Thoracic aorta (tissue), 2 donors: Measurements from ENCODE around the gene C16orf74. TPM values are rescaled to one million over a fixed set of nuclear protein-coding genes. Genes with fewer than 3 reads are reported as not detected.

Experiments
- ATAC-seq: fragments of 150-250 bp; one replicate; pipeline ENCODE4 v1.8.0; 2017; ENCODE audit warnings: low read depth; ENCODE audit not compliant: insufficient number of reproducible peaks, low FRiP score
- DNase-seq: peaks from one replicate; pipeline ENCODE4 v3.0.0-alpha.2; 2020; ENCODE audit warnings: low spot score
- H3K27ac ChIP-seq, 2 donors: fragments of 200-600 bp; sonication (generic); 1 replicate in 1 of 2; 2 replicates in 1 of 2; pipeline ENCODE4 v1.5.1; 2016; ENCODE audit warnings: mild to moderate bottlenecking in 2 of 2, moderate library complexity in 2 of 2
- H3K27me3 ChIP-seq: fragments of 200-600 bp; sonication (generic); replicated peaks from 2 replicates; pipeline ENCODE4 v1.6.0; 2016; ENCODE audit warnings: mild to moderate bottlenecking; ENCODE audit not compliant: insufficient read depth
- H3K36me3 ChIP-seq: fragments of 200-600 bp; sonication (generic); one replicate; pipeline ENCODE4 v1.5.1; 2016
- H3K4me1 ChIP-seq, 2 donors: fragments of 200-600 bp; sonication (generic); 1 replicate in 1 of 2; 2 replicates in 1 of 2; pipeline versions ENCODE4 v1.5.1 to v1.6.0; 2016; ENCODE audit warnings: low read depth in 2 of 2, mild to moderate bottlenecking in 1 of 2; ENCODE audit not compliant: control insufficient read depth in 1 of 2
- H3K4me3 ChIP-seq: fragments of 200-600 bp; sonication (generic); 2 replicates; pipeline ENCODE4 v1.5.1; 2016; ENCODE audit warnings: mild to moderate bottlenecking
- H3K9me3 ChIP-seq: fragments of 200-600 bp; sonication (generic); 2 replicates; pipeline ENCODE4 v1.5.1; 2016
- total RNA-seq, 2 donors: library from RNA; depleted of rRNA; stranded (reverse); fragments of >200 nt; gene quantifications; one replicate each; pipeline versions ENCODE4 v1.1.0 to v1.2.3, GENCODE V29; 2016
- TF ChIP-seq, protein P1 (sequence below): fragments of 200-600 bp; sonication (generic); IDR thresholded peaks from one replicate; pipeline ENCODE4 v1.5.1; 2019; ENCODE audit warnings: antibody characterized with exemption

Gene C16orf74
- total RNA-seq, 2 donors from 2014 or later = 1.2 TPM; not detected in 1

DNA sequence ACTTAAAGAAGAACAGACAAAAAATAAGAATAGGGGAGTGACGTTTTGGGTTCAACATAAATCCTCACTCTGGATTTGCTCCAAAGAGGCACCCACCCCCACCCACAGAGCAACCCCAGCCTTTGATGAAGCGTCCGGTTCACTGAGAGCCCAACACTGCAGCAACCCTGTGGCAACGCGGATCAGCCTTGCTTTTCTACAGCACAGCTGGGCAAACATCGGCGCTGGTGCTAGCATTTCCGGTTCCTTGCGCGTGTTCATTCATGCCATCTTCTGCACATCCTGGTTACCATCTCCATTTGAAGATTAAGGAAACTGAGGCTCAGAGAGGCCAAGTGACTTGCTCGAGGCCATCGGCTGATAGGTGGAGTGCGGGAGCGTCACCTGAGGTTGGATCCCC, 53.5 kb downstream of the C16orf74 start:
- ATAC-seq (no peak), DNase-seq (no peak)
- Histone ChIP-seq H3K9me3 (no peaks in the 10 kb centered on the region), H3K27me3 (no peaks in the 10 kb centered on the region), H3K4me3 (no peak overlapping the region), H3K27ac (no peak overlapping the region), H3K36me3 (no peaks in the 10 kb centered on the region), H3K4me1 (no peaks in the 10 kb centered on the region)
- TF ChIP-seq, protein P1, sequence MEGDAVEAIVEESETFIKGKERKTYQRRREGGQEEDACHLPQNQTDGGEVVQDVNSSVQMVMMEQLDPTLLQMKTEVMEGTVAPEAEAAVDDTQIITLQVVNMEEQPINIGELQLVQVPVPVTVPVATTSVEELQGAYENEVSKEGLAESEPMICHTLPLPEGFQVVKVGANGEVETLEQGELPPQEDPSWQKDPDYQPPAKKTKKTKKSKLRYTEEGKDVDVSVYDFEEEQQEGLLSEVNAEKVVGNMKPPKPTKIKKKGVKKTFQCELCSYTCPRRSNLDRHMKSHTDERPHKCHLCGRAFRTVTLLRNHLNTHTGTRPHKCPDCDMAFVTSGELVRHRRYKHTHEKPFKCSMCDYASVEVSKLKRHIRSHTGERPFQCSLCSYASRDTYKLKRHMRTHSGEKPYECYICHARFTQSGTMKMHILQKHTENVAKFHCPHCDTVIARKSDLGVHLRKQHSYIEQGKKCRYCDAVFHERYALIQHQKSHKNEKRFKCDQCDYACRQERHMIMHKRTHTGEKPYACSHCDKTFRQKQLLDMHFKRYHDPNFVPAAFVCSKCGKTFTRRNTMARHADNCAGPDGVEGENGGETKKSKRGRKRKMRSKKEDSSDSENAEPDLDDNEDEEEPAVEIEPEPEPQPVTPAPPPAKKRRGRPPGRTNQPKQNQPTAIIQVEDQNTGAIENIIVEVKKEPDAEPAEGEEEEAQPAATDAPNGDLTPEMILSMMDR = no peak

DNA sequence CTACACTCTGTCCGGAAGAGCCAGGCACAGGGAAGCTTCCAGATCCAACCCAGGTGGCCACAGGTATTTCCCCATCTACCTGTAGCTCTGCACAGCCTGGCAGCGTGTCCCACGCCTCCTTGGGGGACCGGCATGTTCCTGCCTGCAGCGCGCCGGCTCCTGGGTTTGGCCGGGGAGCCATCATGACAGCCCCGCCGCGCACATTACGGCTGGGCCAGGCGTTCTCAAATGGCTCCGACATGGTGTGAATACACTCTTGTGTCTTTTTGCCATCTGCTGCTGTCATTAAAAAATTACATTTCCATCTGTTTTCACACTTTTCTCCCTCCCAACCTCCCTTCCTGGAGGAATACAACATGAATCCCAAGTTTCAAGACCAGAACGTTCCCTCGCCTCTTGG, 54.1 kb downstream of the C16orf74 start:
- no peak for DNase-seq
- Histone ChIP-seq H3K4me1 (no peaks in the 10 kb centered on the region), H3K27me3 (no peaks in the 10 kb centered on the region), H3K4me3 (no peak overlapping the region), H3K36me3 (no peaks in the 10 kb centered on the region), H3K9me3 (no peaks in the 10 kb centered on the region), H3K27ac (no peak overlapping the region)
- TF ChIP-seq, protein P1 = no peak
- ATAC-seq = no peak

DNA sequence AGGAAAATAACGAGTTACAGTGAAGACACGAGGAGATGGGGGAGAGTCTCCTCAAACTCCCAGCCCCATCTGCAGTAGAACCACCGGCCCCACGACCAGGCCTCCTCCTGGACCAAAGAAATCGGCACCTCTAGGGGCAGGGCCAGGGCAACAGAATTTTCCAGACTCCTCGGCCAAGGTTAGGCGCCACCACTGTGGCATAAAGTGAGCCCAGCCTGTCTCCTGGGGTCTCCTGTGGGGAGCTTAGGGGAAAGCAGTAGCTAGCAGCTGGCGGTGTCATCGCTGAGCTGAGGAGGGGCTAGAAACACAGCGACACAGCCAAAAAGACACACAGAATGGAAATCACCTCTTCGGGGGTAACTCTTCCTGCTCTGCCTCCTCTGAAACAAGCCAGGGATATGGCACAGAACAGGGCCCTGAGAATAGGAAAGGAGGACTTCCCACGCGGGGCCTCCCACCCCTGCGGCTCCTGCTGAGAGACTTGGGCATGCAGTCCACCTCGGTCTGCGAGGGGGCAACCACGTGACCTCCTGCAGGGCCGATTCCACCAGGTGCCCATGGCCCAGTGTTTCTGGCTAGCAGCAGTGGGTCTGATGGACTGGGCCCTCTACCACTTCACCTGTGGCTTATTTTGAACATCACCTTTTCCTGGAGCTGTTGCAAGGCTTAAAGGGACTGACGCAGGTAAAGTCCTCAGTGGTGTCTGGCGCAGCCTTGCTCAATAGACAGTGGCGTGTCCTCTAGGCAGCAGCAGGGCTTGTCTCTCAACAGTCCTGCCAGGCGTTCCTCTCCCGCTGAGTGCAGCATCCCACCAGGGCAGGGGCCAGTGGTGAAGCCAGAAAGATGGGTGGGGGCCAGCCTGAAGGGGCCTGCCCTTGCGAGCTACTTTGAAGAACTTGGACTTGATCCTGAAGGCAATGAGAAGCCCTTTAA, 55.4 kb downstream of the C16orf74 start:
- Histone ChIP-seq H3K4me3 (no peak overlapping the region), H3K36me3 (no peaks in the 10 kb centered on the region), H3K9me3 (no peaks in the 10 kb centered on the region), H3K27me3 (no peaks in the 10 kb centered on the region), H3K27ac (no peak overlapping the region), H3K4me1 (no peaks in the 10 kb centered on the region)
- no peak for ATAC-seq
- no peak for DNase-seq
- TF ChIP-seq, protein P1 = no peak

DNA sequence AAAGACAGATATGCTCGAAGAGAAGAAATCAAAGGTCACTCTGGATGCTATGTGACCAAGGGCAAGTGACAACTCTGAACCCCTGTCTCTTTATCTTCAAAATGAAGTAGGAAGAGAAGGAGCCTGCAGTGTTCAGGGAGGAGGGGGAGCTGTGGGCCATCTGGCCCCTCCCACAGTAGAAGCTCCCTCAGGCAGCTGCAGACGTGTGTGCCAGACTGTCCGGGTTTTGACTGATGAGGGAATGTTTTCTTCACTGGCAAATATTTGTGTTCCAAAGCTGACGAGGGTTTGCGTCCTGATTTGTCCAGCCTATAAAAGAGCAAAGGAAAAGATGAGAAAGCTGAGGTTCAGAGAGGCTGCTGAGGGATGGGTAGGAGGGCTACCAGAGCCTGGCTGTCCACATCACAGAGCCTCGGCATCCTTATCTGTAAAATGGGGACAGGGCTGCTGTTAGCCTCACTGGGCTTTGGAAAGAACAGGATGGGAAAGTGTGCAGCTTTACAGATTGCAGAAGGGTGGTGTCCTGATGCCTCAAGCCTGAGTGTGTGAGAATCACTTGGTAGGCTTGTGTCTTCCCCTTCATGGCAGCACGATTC, 60.3 kb downstream of the C16orf74 start:
- DNase-seq = no peak
- H3K27ac ChIP-seq = no peak overlapping the region
- ATAC-seq = no peak
- H3K27me3 ChIP-seq = no peaks in the 10 kb centered on the region
- no peaks in the 10 kb centered on the region for H3K9me3 ChIP-seq
- H3K4me1 ChIP-seq = peaks cover 11 to 13% of the 10 kb centered on the region in 2 donors
- no peak overlapping the region for H3K4me3 ChIP-seq
- TF ChIP-seq, protein P1 = no peak
- H3K36me3 ChIP-seq = no peaks in the 10 kb centered on the region

DNA sequence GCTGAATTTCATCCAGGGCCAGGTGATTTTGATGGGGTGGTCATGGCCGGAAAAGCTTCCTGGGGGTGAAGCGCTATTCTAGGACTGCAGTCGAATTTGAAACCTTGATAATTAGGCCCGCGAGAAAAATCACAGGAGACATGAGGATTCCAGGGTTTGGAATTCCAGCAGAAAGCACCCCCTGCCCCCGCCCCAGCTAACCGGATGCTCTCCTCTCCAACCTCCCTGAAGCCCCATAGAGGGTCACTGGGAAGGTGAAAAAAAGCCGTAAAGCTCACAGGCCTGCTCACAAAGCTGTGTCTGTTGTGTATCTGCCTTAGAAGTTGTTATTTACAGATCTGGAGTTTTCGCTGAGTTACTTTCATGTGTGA, 61.0 kb downstream of the C16orf74 start:
- no peak overlapping the region for H3K27ac ChIP-seq
- TF ChIP-seq, protein P1 = no peak
- H3K9me3 ChIP-seq = no peaks in the 10 kb centered on the region
- H3K36me3 ChIP-seq = no peaks in the 10 kb centered on the region
- H3K27me3 ChIP-seq = no peaks in the 10 kb centered on the region
- ATAC-seq (no peak), DNase-seq (no peak)
- peaks cover 11 to 13% of the 10 kb centered on the region in 2 donors for H3K4me1 ChIP-seq
- H3K4me3 ChIP-seq = no peak overlapping the region
